HG03521 (cell line): ENCODE data around the gene TRHDE.

Experiments used
- ATAC-seq: cut with Tn5 transposase; IDR thresholded peaks from one replicate; pipeline ENCODE4 v1.9.1; 2021; ENCODE audit warnings: mild to moderate bottlenecking, moderate library complexity; ENCODE audit not compliant: unreplicated experiment

The TRHDE gene

GRCh38 chr12:72272091-72272661, at the start of gene TRHDE:
TRHDE (plus strand) TSS chr12:72272370; CDS start chr12:72272644, 274 bp downstream.
- no peak for ATAC-seq

GRCh38 chr12:72226510-72226909, 45.7 kb upstream of the TRHDE start:
- no peak for ATAC-seq

GRCh38 chr12:72228424-72228823, 43.7 kb upstream of the TRHDE start:
- ATAC-seq, result no peak

GRCh38 chr12:72230589-72230988, 41.6 kb upstream of the TRHDE start:
- no peak for ATAC-seq

- ATAC-seq, result no peak
These were observed 37.3 kb upstream of the TRHDE start for GRCh38 chr12:72234886-72235285.

- ATAC-seq, result no peak
These were observed 36.0 kb upstream of the TRHDE start for GRCh38 chr12:72236071-72236705.

GRCh38 chr12:72241552-72241951, 30.6 kb upstream of the TRHDE start:
- no peak for ATAC-seq

GRCh38 chr12:72242946-72243345, 29.2 kb upstream of the TRHDE start:
- no peak for ATAC-seq

- no peak for ATAC-seq
These were observed 25.8 kb upstream of the TRHDE start for GRCh38 chr12:72246370-72246769.

GRCh38 chr12:72250346-72250745, 21.8 kb upstream of the TRHDE start:
- no peak for ATAC-seq

GRCh38 chr12:72256725-72257124, 15.4 kb upstream of the TRHDE start:
- no peak for ATAC-seq

GRCh38 chr12:72261885-72262284, 10.3 kb upstream of the TRHDE start:
- ATAC-seq, result no peak

GRCh38 chr12:72264548-72265175, 7.5 kb upstream of the TRHDE start:
- no peak for ATAC-seq

GRCh38 chr12:72267974-72268373, 4.2 kb upstream of the TRHDE start:
- ATAC-seq, result no peak

GRCh38 chr12:72268386-72268785, 3.8 kb upstream of the TRHDE start:
- ATAC-seq, result no peak

- ATAC-seq, result no peak
These were observed 2.7 kb upstream of the TRHDE start for GRCh38 chr12:72269491-72269890.

GRCh38 chr12:72270246-72270645, 1.9 kb upstream of the TRHDE start:
- ATAC-seq, result no peak

GRCh38 chr12:72270961-72271360, 1.2 kb upstream of the TRHDE start:
- ATAC-seq, result no peak

- no peak for ATAC-seq
These were observed 599 bp upstream of the TRHDE start for GRCh38 chr12:72271451-72272090.

- no peak for ATAC-seq
These were observed 745 bp downstream of the TRHDE start for GRCh38 chr12:72272731-72273498.

GRCh38 chr12:72273499-72273837, 1.3 kb downstream of the TRHDE start:
- no peak for ATAC-seq
